IMR-90 (cell line): ENCODE data around the gene TES. TPM values are rescaled to one million over a fixed set of nuclear protein-coding genes. Genes with fewer than 3 reads are reported as not detected.

Source experiments
- ATAC-seq: fragments of 200-7000 bp; cut with Tn5 transposase; 2 replicates; pipeline ENCODE4 v1.9.1; 2020; ENCODE audit warnings: low read depth, mild to moderate bottlenecking, moderate library complexity
- BruUV-seq: library from RNA; stranded (reverse); fragments of 400-500 nt; replicated peaks from 2 replicates; lab custom pipeline; 2021; lab: Mats Ljungman, UMichigan
- CTCF ChIA-PET: fragments of 300-600 bp; formaldehyde crosslinking; extraction: SDS; loops from one replicate; lab custom pipeline; 2021; ENCODE audit warnings: antibody characterized with exemption; lab: Yijun Ruan, JAX
- POLR2A ChIA-PET: fragments of 300-600 bp; sonication (Branson Sonifier 250); formaldehyde crosslinking; loops from one replicate; lab custom pipeline; 2022; ENCODE audit warnings: antibody characterized with exemption; ENCODE audit not compliant: unreplicated experiment; lab: Charles Lee
- DNase-seq: peaks from one replicate; pipeline ENCODE4 v3.0.0; 2013
- H2AFZ ChIP-seq: replicated peaks from 2 replicates; pipeline ENCODE3; 2013; ENCODE audit warnings: low read length, mild to moderate bottlenecking; ENCODE audit not compliant: poor library complexity
- H2AK5ac ChIP-seq: 2 replicates; pipeline ENCODE4 v1.6.1; 2013; ENCODE audit warnings: low read depth, low read length, inconsistent platforms
- H2AK9ac ChIP-seq: replicated peaks from 2 replicates; pipeline ENCODE3; 2013; ENCODE audit warnings: mild to moderate bottlenecking, low read depth, low read length, moderate library complexity; ENCODE audit not compliant: poor library complexity
- H2BK120ac ChIP-seq: 2 replicates; pipeline ENCODE4 v1.6.1; 2013; ENCODE audit warnings: low read depth, low read length, inconsistent platforms
- H2BK15ac ChIP-seq: 3 replicates; pipeline ENCODE4 v1.6.1; 2013; ENCODE audit warnings: low read depth, low read length, inconsistent platforms
- H2BK20ac ChIP-seq: 2 replicates; pipeline ENCODE4 v1.6.1; 2013; ENCODE audit warnings: low read depth, mild to moderate bottlenecking, inconsistent platforms, low read length, moderate library complexity
- H2BK5ac ChIP-seq: 2 replicates; pipeline ENCODE4 v1.6.1; 2013; ENCODE audit warnings: mild to moderate bottlenecking, low read depth, low read length, inconsistent platforms; ENCODE audit not compliant: poor library complexity, severe bottlenecking
- H3K14ac ChIP-seq: replicated peaks from 2 replicates; pipeline ENCODE4 v1.6.1; 2013; ENCODE audit warnings: low read depth, low read length, inconsistent platforms
- H3K18ac ChIP-seq: 2 replicates; pipeline ENCODE4 v1.6.1; 2013; ENCODE audit warnings: low read depth, low read length, control low read depth
- H3K23ac ChIP-seq: 2 replicates; pipeline ENCODE4 v1.6.1; 2013; ENCODE audit warnings: low read depth, low read length, inconsistent platforms
- H3K27ac ChIP-seq: 2 replicates; pipeline ENCODE4 v1.5.1; 2013; ENCODE audit warnings: mild to moderate bottlenecking, control low read depth, low read length; ENCODE audit not compliant: insufficient read depth
- H3K27me3 ChIP-seq: 2 replicates; pipeline ENCODE4 v1.6.1; 2013; ENCODE audit warnings: low read length; ENCODE audit not compliant: control insufficient read depth, insufficient read depth
- H3K36me3 ChIP-seq: 2 replicates; pipeline ENCODE4 v1.6.1; 2013; ENCODE audit warnings: low read length, mixed read lengths; ENCODE audit not compliant: control insufficient read depth, insufficient read depth
- H3K4ac ChIP-seq: 2 replicates; pipeline ENCODE4 v1.6.1; 2013; ENCODE audit warnings: low read depth, low read length, inconsistent platforms
- H3K4me1 ChIP-seq: 2 replicates; pipeline ENCODE4 v1.6.1; 2013; ENCODE audit warnings: low read length, mixed read lengths; ENCODE audit not compliant: control insufficient read depth, insufficient read depth
- H3K4me2 ChIP-seq: 2 replicates; pipeline ENCODE4 v1.6.1; 2013; ENCODE audit warnings: low read depth, mild to moderate bottlenecking, control low read depth, low read length, moderate library complexity
- H3K4me3 ChIP-seq: 2 replicates; pipeline ENCODE4 v1.5.1; 2013; ENCODE audit warnings: low read depth, mild to moderate bottlenecking, control low read depth, low read length, moderate library complexity; ENCODE audit not compliant: insufficient read depth
- H3K56ac ChIP-seq: 2 replicates; pipeline ENCODE4 v1.6.1; 2013; ENCODE audit warnings: low read length, inconsistent platforms; ENCODE audit not compliant: insufficient read depth; ENCODE audit errors: extremely low read depth
- H3K79me1 ChIP-seq, 2 experiments: 2 replicates each; pipeline ENCODE4 v1.6.1; 2013; ENCODE audit warnings: low read length in 2 of 2, inconsistent platforms in 1 of 2, low read depth in 1 of 2
- H3K9ac ChIP-seq: 2 replicates; pipeline ENCODE4 v1.6.1; 2013; ENCODE audit warnings: low read depth, low read length, control low read depth
- H3K9me1 ChIP-seq: 2 replicates; pipeline ENCODE4 v1.6.1; 2013; ENCODE audit warnings: low read length, inconsistent platforms; ENCODE audit not compliant: insufficient read depth
- H3K9me3 ChIP-seq: 2 replicates; pipeline ENCODE4 v1.6.1; 2013; ENCODE audit warnings: low read length; ENCODE audit not compliant: control insufficient read depth, insufficient read depth
- H4K20me1 ChIP-seq: 2 replicates; pipeline ENCODE4 v1.6.1; 2013; ENCODE audit warnings: low read length, inconsistent platforms; ENCODE audit not compliant: insufficient read depth
- H4K5ac ChIP-seq: 2 replicates; pipeline ENCODE4 v1.6.1; 2013; ENCODE audit warnings: mild to moderate bottlenecking, low read depth, low read length, control low read depth
- H4K8ac ChIP-seq, 2 experiments: 2 replicates each; pipeline ENCODE4 v1.6.1; 2013; ENCODE audit warnings: low read depth in 2 of 2, low read length in 2 of 2, control low read depth in 1 of 2, inconsistent platforms in 1 of 2
- H4K91ac ChIP-seq: 2 replicates; pipeline ENCODE4 v1.6.1; 2013; ENCODE audit warnings: low read depth, low read length, inconsistent platforms; ENCODE audit not compliant: insufficient read depth
- BHLHE40 ChIP-seq: fragments of 150-350 bp; IDR thresholded peaks from 2 replicates; pipeline ENCODE4 v1.6.1; 2016; ENCODE audit warnings: mild to moderate bottlenecking, low read depth, low read length
- CEBPB ChIP-seq: IDR thresholded peaks from 2 replicates; pipeline ENCODE4 v1.6.1; 2012; ENCODE audit warnings: low read depth, low read length, improper control_type of control experiment
- CHD1 ChIP-seq: IDR thresholded peaks from 2 replicates; pipeline ENCODE4 v1.6.1; 2012; ENCODE audit warnings: low read depth, low read length, improper control_type of control experiment
- FOS ChIP-seq: fragments of 150-350 bp; IDR thresholded peaks from 2 replicates; pipeline ENCODE4 v1.6.1; 2016; ENCODE audit warnings: low read depth, low read length
- MAFK ChIP-seq: IDR thresholded peaks from 2 replicates; pipeline ENCODE4 v1.6.1; 2012; ENCODE audit warnings: low read depth, low read length, improper control_type of control experiment
- MAZ ChIP-seq: IDR thresholded peaks from 2 replicates; pipeline ENCODE4 v1.6.1; 2012; ENCODE audit warnings: low read depth, mild to moderate bottlenecking, low read length, improper control_type of control experiment, moderate library complexity, borderline replicate concordance
- MXI1 ChIP-seq: IDR thresholded peaks from 2 replicates; pipeline ENCODE4 v1.6.1; 2012; ENCODE audit warnings: low read depth, mild to moderate bottlenecking, low read length, moderate library complexity, borderline replicate concordance
- NFE2L2 ChIP-seq: fragments of 150-350 bp; IDR thresholded peaks from 2 replicates; pipeline ENCODE4 v1.6.1; 2016; ENCODE audit warnings: low read depth, mild to moderate bottlenecking, low read length
- POLR2A ChIP-seq: IDR thresholded peaks from 2 replicates; pipeline ENCODE4 v1.6.1; 2012; ENCODE audit warnings: mild to moderate bottlenecking, low read depth, low read length
- RAD21 ChIP-seq: IDR thresholded peaks from 2 replicates; pipeline ENCODE4 v1.6.1; 2012; ENCODE audit warnings: low read length, improper control_type of control experiment
- RCOR1 ChIP-seq: IDR thresholded peaks from 2 replicates; pipeline ENCODE4 v1.6.1; 2012; ENCODE audit warnings: mild to moderate bottlenecking, low read length, improper control_type of control experiment; ENCODE audit not compliant: insufficient replicate concordance
- RFX5 ChIP-seq: IDR thresholded peaks from 2 replicates; pipeline ENCODE4 v1.8.0; 2012; ENCODE audit warnings: low read depth, mild to moderate bottlenecking, low read length, moderate library complexity
- SMC3 ChIP-seq: fragments of 150-350 bp; IDR thresholded peaks from 2 replicates; pipeline ENCODE4 v1.6.1; 2016; ENCODE audit warnings: low read depth, mild to moderate bottlenecking, antibody characterized with exemption, low read length, moderate library complexity
- WGBS, 2 experiments: methylation state at CpG; one replicate each; pipeline versions ENCODE4 v1.1.5 to v1.1.7; 2013; ENCODE audit warnings: missing lambda C conversion rate in 2 of 2; ENCODE audit not compliant: insufficient read length in 1 of 2; ENCODE audit errors: extremely low coverage in 2 of 2; 5-methylcytosine and 5-hydroxymethylcytosine counted together
- dilution Hi-C: fragments of 300-500 bp; cut with HindIII; formaldehyde crosslinking; loops from one replicate; pipeline ENCODE4 v1.14.3; 2018; ENCODE audit warnings: low sequenced_read_pairs; ENCODE audit not compliant: unreplicated experiment
- in situ Hi-C: fragments of 300-500 bp; cut with MboI; formaldehyde crosslinking; loops from 3 replicates; pipeline ENCODE4 v1.14.3; 2019; ENCODE audit warnings: low sequenced_read_pairs, inconsistent platforms, mixed read lengths
- intact Hi-C: fragments of 100-400 bp; cut with micrococcal nuclease; formaldehyde crosslinking; loops from 2 replicates; pipeline ENCODE4 v1.10.0; 2022
- polyA plus RNA-seq, 3 experiments: library from polyadenylated mRNA; depleted of rRNA; stranded (reverse); fragments of >200 nt; gene quantifications; 2 replicates each; pipeline ENCODE4 v1.2.3, GENCODE V29; 2012; ENCODE audit warnings: low replicate concordance in 1 of 3
- total RNA-seq: library from RNA; depleted of rRNA; stranded (reverse); fragments of >200 nt; gene quantifications from 2 replicates; pipeline ENCODE4 v1.2.3, GENCODE V29; 2012
- TF ChIP-seq, protein P1 (sequence below): fragments of 150-350 bp; IDR thresholded peaks from 2 replicates; pipeline ENCODE4 v1.6.1; 2016; ENCODE audit warnings: low read depth, mild to moderate bottlenecking, low read length, moderate library complexity, borderline replicate concordance
- TF ChIP-seq, protein P2 (sequence below): conservative IDR thresholded peaks from 2 replicates; pipeline ENCODE4 v1.5.1; 2012; ENCODE audit warnings: mild to moderate bottlenecking, low read depth, low read length, improper control_type of control experiment
- TF ChIP-seq, protein P3 (sequence below): fragments of 150-350 bp; IDR thresholded peaks from 2 replicates; pipeline ENCODE4 v1.6.1; 2017; ENCODE audit warnings: mild to moderate bottlenecking, antibody characterized with exemption, low read length, low read depth

Gene TES
- total and polyA plus RNA-seq, 2 of the 4 experiments (the other 2 are of a cell fraction) = 54.0 to 83.3 TPM

GRCh38 chr7:116298576-116298975 is 88.2 kb downstream of the TES start:
- Histone ChIP-seq H3K4me3 (no peak overlapping the region), H3K36me3 (no peaks in the 10 kb centered on the region), H3K23ac (no peak overlapping the region), H3K56ac (no peak overlapping the region), H4K5ac (no peak overlapping the region), H3K4me2 (no peak overlapping the region), H2BK120ac (no peak overlapping the region), H2AK5ac (no peak overlapping the region), H3K9me1 (no peaks in the 10 kb centered on the region), H2AK9ac (no peak overlapping the region), H2BK20ac (no peak overlapping the region), H3K4me1 (no peaks in the 10 kb centered on the region), H3K27me3 (no peaks in the 10 kb centered on the region), H3K4ac (no peak overlapping the region), H4K8ac (no peak overlapping the region), H2BK5ac (no peak overlapping the region), H2BK15ac (no peak overlapping the region), H3K14ac (no peak overlapping the region), H3K79me1 (peaks cover 0 to 3% of the 10 kb centered on the region in 2 experiments; a peak in 1 of 4 replicates), H3K9ac (no peak overlapping the region), H4K20me1 (no peaks in the 10 kb centered on the region), H3K18ac (no peak overlapping the region), H4K91ac (no peak overlapping the region), H3K27ac (no peak overlapping the region), H3K9me3 (no peaks in the 10 kb centered on the region), H2AFZ (no peak overlapping the region)
- ATAC-seq = no peak
- intact Hi-C loops (no loop called here), in situ Hi-C loops (no loop called here), dilution Hi-C loops (no loop called here)
- ChIA-PET CTCF (no interaction called here), POLR2A (no interaction called here)
- TF ChIP-seq, protein P1, sequence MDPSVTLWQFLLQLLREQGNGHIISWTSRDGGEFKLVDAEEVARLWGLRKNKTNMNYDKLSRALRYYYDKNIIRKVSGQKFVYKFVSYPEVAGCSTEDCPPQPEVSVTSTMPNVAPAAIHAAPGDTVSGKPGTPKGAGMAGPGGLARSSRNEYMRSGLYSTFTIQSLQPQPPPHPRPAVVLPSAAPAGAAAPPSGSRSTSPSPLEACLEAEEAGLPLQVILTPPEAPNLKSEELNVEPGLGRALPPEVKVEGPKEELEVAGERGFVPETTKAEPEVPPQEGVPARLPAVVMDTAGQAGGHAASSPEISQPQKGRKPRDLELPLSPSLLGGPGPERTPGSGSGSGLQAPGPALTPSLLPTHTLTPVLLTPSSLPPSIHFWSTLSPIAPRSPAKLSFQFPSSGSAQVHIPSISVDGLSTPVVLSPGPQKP = no peak
- TF ChIP-seq RCOR1 (no peak), NFE2L2 (no peak), RAD21 (no peak), MAZ (no peak), POLR2A (no peak), MAFK (no peak), SMC3 (no peak), FOS (no peak), RFX5 (no peak), CEBPB (no peak), BHLHE40 (no peak), MXI1 (no peak), CHD1 (no peak)
- TF ChIP-seq, protein P2, sequence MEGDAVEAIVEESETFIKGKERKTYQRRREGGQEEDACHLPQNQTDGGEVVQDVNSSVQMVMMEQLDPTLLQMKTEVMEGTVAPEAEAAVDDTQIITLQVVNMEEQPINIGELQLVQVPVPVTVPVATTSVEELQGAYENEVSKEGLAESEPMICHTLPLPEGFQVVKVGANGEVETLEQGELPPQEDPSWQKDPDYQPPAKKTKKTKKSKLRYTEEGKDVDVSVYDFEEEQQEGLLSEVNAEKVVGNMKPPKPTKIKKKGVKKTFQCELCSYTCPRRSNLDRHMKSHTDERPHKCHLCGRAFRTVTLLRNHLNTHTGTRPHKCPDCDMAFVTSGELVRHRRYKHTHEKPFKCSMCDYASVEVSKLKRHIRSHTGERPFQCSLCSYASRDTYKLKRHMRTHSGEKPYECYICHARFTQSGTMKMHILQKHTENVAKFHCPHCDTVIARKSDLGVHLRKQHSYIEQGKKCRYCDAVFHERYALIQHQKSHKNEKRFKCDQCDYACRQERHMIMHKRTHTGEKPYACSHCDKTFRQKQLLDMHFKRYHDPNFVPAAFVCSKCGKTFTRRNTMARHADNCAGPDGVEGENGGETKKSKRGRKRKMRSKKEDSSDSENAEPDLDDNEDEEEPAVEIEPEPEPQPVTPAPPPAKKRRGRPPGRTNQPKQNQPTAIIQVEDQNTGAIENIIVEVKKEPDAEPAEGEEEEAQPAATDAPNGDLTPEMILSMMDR = no peak
- TF ChIP-seq, protein P3, sequence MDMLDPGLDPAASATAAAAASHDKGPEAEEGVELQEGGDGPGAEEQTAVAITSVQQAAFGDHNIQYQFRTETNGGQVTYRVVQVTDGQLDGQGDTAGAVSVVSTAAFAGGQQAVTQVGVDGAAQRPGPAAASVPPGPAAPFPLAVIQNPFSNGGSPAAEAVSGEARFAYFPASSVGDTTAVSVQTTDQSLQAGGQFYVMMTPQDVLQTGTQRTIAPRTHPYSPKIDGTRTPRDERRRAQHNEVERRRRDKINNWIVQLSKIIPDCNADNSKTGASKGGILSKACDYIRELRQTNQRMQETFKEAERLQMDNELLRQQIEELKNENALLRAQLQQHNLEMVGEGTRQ = no peak
- BruUV-seq = no TSS peak
- WGBS, 2 experiments = no CpG with 5 or more reads among the region's 3 CpGs
- DNase-seq = no peak
